AG08396 (cell line): ENCODE measurements around the gene MAZ.
"Not testable (repeated sequence)": the region's sequence is repeated elsewhere in the genome, so short reads cannot be mapped to it uniquely, and the experiment has no call there.

Experiments
- DNase-seq: peaks from one replicate; pipeline ENCODE4 v3.0.0; 2012; ENCODE audit warnings: low spot score, mixed read lengths

MAZ gene

GRCh38 chr16:29825145-29826044 lies 19.1 kb downstream of the MAZ start:
- DNase-seq = peak; percentile 75

- DNase-seq = no peak
Observed at GRCh38 chr16:29826342-29826695, 20.0 kb downstream of the MAZ start.

GRCh38 chr16:29830774-29831173 lies 24.4 kb downstream of the MAZ start:
- no peak for DNase-seq

GRCh38 chr16:29831490-29831889 lies 25.2 kb downstream of the MAZ start:
- no peak for DNase-seq

GRCh38 chr16:29833219-29833618 lies 26.9 kb downstream of the MAZ start:
- DNase-seq = not testable (repeated sequence)

- no peak for DNase-seq
Observed at GRCh38 chr16:29834079-29834478, 27.8 kb downstream of the MAZ start.

GRCh38 chr16:29835926-29836325 lies 29.6 kb downstream of the MAZ start:
- no peak for DNase-seq

- no peak for DNase-seq
Observed at GRCh38 chr16:29836623-29837022, 30.3 kb downstream of the MAZ start.

- DNase-seq = no peak
Observed at GRCh38 chr16:29837841-29838240, 31.5 kb downstream of the MAZ start.

- no peak for DNase-seq
Observed at GRCh38 chr16:29839822-29840221, 33.5 kb downstream of the MAZ start.

- no peak for DNase-seq
Observed at GRCh38 chr16:29840240-29840639, 33.9 kb downstream of the MAZ start.

GRCh38 chr16:29841631-29842030 lies 35.3 kb downstream of the MAZ start:
- no peak for DNase-seq

GRCh38 chr16:29842732-29843346 lies 36.5 kb downstream of the MAZ start:
- no peak for DNase-seq

GRCh38 chr16:29843931-29844330 lies 37.6 kb downstream of the MAZ start:
- DNase-seq = no peak

- no peak for DNase-seq
Observed at GRCh38 chr16:29844575-29845331, 38.4 kb downstream of the MAZ start.

- DNase-seq = no peak
Observed at GRCh38 chr16:29845656-29846055, 39.3 kb downstream of the MAZ start.

- peak; percentile 81 for DNase-seq
Observed at GRCh38 chr16:29848420-29849297, 42.3 kb downstream of the MAZ start.

GRCh38 chr16:29849505-29849904 lies 43.2 kb downstream of the MAZ start:
- no peak for DNase-seq

- DNase-seq = no peak
Observed at GRCh38 chr16:29850998-29851397, 44.7 kb downstream of the MAZ start.

- peak; percentile 28 for DNase-seq
Observed at GRCh38 chr16:29852654-29853053, 46.3 kb downstream of the MAZ start.

- no peak for DNase-seq
Observed at GRCh38 chr16:29854520-29855100, 48.3 kb downstream of the MAZ start.
